Measurements from ENCODE around the gene HOXB4. TPM values are rescaled to one million over a fixed set of nuclear protein-coding genes. Genes with fewer than 3 reads are reported as not detected.

The HOXB4 gene
- total and polyA plus RNA-seq, 10 of the 15 experiments (the other 5 are each of a cell fraction or from before 2014, with no cell fraction given), result 0.35 to 5.8 (median 3.0) TPM

- Histone ChIP-seq H3K79me2 (ENCODE audit: control insufficient read depth, insufficient read depth, low read length) (no peaks in the 10 kb centered on the region), H3K36me3 (ENCODE audit: control insufficient read depth in 2 of 2, insufficient read depth in 2 of 2, low read length in 1 of 2) (no peaks in the 10 kb centered on the region; a peak in 1 of 4 replicates)
- FAIRE-seq, result no peak
Observed at GRCh38 chr17:48556229-48556575, 21.9 kb downstream of the HOXB4 start.

GRCh38 chr17:48555258-48556228, 22.6 kb downstream of the HOXB4 start:
- WGBS (ENCODE audit: insufficient coverage, insufficient replicate concordance, low lambda C conversion rate, missing lambda C conversion rate), result 26% methylated on average over 19 of the region's 36 CpGs
- BruUV-seq (replicated peaks), result no TSS peak
- H3K27me3 ChIP-seq (replicated peaks in 1 of 2; ENCODE audit: control insufficient read depth in 2 of 2, insufficient read depth in 2 of 2, low read length in 1 of 2), result no peaks in the 10 kb centered on the region
- ChIA-PET SMC1A (ENCODE audit: uncharacterized antibody, unreplicated experiment) (interaction anchor here (0.7 to 1.5 kb wide), 5 partner anchors 9 to 141 kb away, joined by 3 read pairs; no protein-coding TSS in a partner anchor), RAD21 (ENCODE audit: unreplicated experiment) (interaction anchor here (0.9 to 1.4 kb wide), 2 partner anchors 43 to 222 kb away, joined by 3 read pairs; no protein-coding TSS in a partner anchor), POLR2A (interaction anchor here (0.7 to 1.7 kb wide), 3 partner anchors 9 kb away, joined by 3 to 5 read pairs (median 4); no protein-coding TSS in a partner anchor), CTCF (interaction anchor here (0.9 to 1.6 kb wide), 4 partner anchors 29 to 220 kb away, joined by 3 to 4 read pairs (median 4); no protein-coding TSS in a partner anchor)
- H3K36me3 ChIP-seq (ENCODE audit: control insufficient read depth in 2 of 2, insufficient read depth in 2 of 2, low read length in 1 of 2), result peaks cover 0 to 1% of the 10 kb centered on the region in 2 experiments; a peak in 2 of 4 replicates
- no peaks in the 10 kb centered on the region for H4K20me1 ChIP-seq (ENCODE audit: control insufficient read depth, insufficient read depth)
- H3K79me2 ChIP-seq (ENCODE audit: control insufficient read depth, insufficient read depth, low read length), result no peaks in the 10 kb centered on the region
- H3K9me3 ChIP-seq (replicated peaks; ENCODE audit: control insufficient read depth, insufficient read depth, low read length), result no peaks in the 10 kb centered on the region
- no peaks in the 10 kb centered on the region for H3K4me1 ChIP-seq (ENCODE audit: control insufficient read depth, insufficient read depth, low read length)
- peak; percentile 24 for ATAC-seq
- H2AFZ ChIP-seq (ENCODE audit: control insufficient read depth, low read depth, low read length), result no peak overlapping the region
- DNase-seq (ENCODE audit: low read depth, low spot score), result no peak
- H3K4me3 ChIP-seq, result no peak overlapping the region
- FAIRE-seq, result peak; percentile 89
- intact Hi-C loops (cut with micrococcal nuclease; ENCODE audit: unreplicated experiment) (no loop called here), in situ Hi-C loops (cut with MboI) (no loop called here)
- H3K9ac ChIP-seq (ENCODE audit: control insufficient read depth, insufficient read depth, low read length), result no peak overlapping the region
- H3K27ac ChIP-seq (ENCODE audit: control insufficient read depth, insufficient read depth), result no peak overlapping the region
- TF ChIP-seq PKNOX1 (IDR thresholded peaks at IDR 0.05) (peak; percentile 49; the same call in 1 of the 2 replicates), JUNB (IDR thresholded peaks at IDR 0.05) (no peak), ESRRA (IDR thresholded peaks at IDR 0.05; ENCODE audit: low read length) (no peak), ZNF274 (IDR thresholded peaks at IDR 0.05; ENCODE audit: insufficient read depth, insufficient read length) (no peak), STAT1 (conservative IDR thresholded peaks at IDR 0.05) (no peak), ZNF217 (IDR thresholded peaks at IDR 0.05) (no peak)
- TF ChIP-seq, protein P1, sequence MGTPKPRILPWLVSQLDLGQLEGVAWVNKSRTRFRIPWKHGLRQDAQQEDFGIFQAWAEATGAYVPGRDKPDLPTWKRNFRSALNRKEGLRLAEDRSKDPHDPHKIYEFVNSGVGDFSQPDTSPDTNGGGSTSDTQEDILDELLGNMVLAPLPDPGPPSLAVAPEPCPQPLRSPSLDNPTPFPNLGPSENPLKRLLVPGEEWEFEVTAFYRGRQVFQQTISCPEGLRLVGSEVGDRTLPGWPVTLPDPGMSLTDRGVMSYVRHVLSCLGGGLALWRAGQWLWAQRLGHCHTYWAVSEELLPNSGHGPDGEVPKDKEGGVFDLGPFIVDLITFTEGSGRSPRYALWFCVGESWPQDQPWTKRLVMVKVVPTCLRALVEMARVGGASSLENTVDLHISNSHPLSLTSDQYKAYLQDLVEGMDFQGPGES (IDR thresholded peaks at IDR 0.05), result no peak
- TF ChIP-seq, protein P2, sequence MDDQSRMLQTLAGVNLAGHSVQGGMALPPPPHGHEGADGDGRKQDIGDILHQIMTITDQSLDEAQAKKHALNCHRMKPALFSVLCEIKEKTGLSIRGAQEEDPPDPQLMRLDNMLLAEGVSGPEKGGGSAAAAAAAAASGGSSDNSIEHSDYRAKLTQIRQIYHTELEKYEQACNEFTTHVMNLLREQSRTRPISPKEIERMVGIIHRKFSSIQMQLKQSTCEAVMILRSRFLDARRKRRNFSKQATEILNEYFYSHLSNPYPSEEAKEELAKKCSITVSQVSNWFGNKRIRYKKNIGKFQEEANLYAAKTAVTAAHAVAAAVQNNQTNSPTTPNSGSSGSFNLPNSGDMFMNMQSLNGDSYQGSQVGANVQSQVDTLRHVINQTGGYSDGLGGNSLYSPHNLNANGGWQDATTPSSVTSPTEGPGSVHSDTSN (IDR thresholded peaks at IDR 0.05; ENCODE audit: insufficient replicate concordance, low read depth, low read length), result peak; percentile 74
- no peak overlapping the region for H3K4me2 ChIP-seq (ENCODE audit: control insufficient read depth, insufficient read depth)

More at GRCh38 chr17:48556229-48556575, 21.9 kb downstream of the HOXB4 start:
- H4K20me1 ChIP-seq (ENCODE audit: control insufficient read depth, insufficient read depth), result no peaks in the 10 kb centered on the region
- in situ Hi-C loops (cut with MboI) (no loop called here), intact Hi-C loops (cut with micrococcal nuclease; ENCODE audit: unreplicated experiment) (no loop called here)
- no peak overlapping the region for H3K4me2 ChIP-seq (ENCODE audit: control insufficient read depth, insufficient read depth)
- no peak overlapping the region for H3K27ac ChIP-seq (ENCODE audit: control insufficient read depth, insufficient read depth)
- DNase-seq (ENCODE audit: low read depth, low spot score) (no peak), ATAC-seq (no peak)
- H2AFZ ChIP-seq (ENCODE audit: control insufficient read depth, low read depth, low read length), result no peak overlapping the region
- no peaks in the 10 kb centered on the region for H3K27me3 ChIP-seq (replicated peaks in 1 of 2; ENCODE audit: control insufficient read depth in 2 of 2, insufficient read depth in 2 of 2, low read length in 1 of 2)
- no peaks in the 10 kb centered on the region for H3K9me3 ChIP-seq (replicated peaks; ENCODE audit: control insufficient read depth, insufficient read depth, low read length)
- ChIA-PET RAD21 (ENCODE audit: unreplicated experiment) (interaction anchor here (1.4 kb wide), 1 partner anchor 222 kb away, joined by 3 read pairs; no protein-coding TSS in a partner anchor), SMC1A (ENCODE audit: uncharacterized antibody, unreplicated experiment) (interaction anchor here (0.7 to 1.5 kb wide), 2 partner anchors 9 to 55 kb away, joined by 3 read pairs; no protein-coding TSS in a partner anchor), CTCF (interaction anchor here (0.9 to 1.6 kb wide), 3 partner anchors 28 to 220 kb away, joined by 3 to 4 read pairs (median 4); no protein-coding TSS in a partner anchor), POLR2A (interaction anchor here (0.7 to 1.7 kb wide), 2 partner anchors 9 kb away, joined by 3 to 5 read pairs; no protein-coding TSS in a partner anchor)
- no peak overlapping the region for H3K9ac ChIP-seq (ENCODE audit: control insufficient read depth, insufficient read depth, low read length)
- WGBS (ENCODE audit: insufficient coverage, insufficient replicate concordance, low lambda C conversion rate, missing lambda C conversion rate), result 82% methylated on average over 5 of the region's 5 CpGs
- no peak overlapping the region for H3K4me3 ChIP-seq
- no TSS peak for BruUV-seq (replicated peaks)
- TF ChIP-seq IRF4 (IDR thresholded peaks at IDR 0.05; ENCODE audit: low read depth, low read length) (no peak), EP300 (IDR thresholded peaks at IDR 0.05; ENCODE audit: borderline replicate concordance in 1 of 2, control insufficient read depth in 1 of 2, low read depth in 2 of 2, low read length in 2 of 2) (no peak)
- no peaks in the 10 kb centered on the region for H3K4me1 ChIP-seq (ENCODE audit: control insufficient read depth, insufficient read depth, low read length)

Data from GM12878 (cell line).